HG02840 (cell line): Measurements from ENCODE around the gene ZNRF1.

Experiments used
- ATAC-seq: cut with Tn5 transposase; IDR thresholded peaks from one replicate; pipeline ENCODE4 v1.9.1; 2021; ENCODE audit warnings: mild to moderate bottlenecking, moderate library complexity, moderate number of reproducible peaks; ENCODE audit not compliant: unreplicated experiment, low FRiP score

The ZNRF1 gene

DNA sequence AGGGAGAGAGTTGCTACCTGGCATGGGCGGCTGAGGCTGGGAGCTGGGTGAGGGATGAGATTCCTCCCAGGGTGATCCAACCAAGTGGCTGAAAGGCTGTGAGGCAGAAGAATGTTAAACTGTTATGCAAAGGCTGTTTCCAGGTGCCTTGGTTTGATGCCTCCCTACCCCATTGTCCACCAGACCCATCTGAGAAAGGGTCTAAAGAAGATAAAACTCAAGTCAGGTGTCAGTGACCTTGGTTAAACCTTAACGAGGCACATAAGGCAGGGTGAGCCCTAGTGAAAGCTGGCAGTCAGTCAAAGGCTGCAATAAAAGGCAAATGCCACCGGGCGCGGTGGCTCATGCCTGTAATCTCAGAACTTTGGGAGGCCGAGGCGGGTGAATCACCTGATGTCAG, 94.0 kb downstream of the ZNRF1 start:
- no peak for ATAC-seq

DNA sequence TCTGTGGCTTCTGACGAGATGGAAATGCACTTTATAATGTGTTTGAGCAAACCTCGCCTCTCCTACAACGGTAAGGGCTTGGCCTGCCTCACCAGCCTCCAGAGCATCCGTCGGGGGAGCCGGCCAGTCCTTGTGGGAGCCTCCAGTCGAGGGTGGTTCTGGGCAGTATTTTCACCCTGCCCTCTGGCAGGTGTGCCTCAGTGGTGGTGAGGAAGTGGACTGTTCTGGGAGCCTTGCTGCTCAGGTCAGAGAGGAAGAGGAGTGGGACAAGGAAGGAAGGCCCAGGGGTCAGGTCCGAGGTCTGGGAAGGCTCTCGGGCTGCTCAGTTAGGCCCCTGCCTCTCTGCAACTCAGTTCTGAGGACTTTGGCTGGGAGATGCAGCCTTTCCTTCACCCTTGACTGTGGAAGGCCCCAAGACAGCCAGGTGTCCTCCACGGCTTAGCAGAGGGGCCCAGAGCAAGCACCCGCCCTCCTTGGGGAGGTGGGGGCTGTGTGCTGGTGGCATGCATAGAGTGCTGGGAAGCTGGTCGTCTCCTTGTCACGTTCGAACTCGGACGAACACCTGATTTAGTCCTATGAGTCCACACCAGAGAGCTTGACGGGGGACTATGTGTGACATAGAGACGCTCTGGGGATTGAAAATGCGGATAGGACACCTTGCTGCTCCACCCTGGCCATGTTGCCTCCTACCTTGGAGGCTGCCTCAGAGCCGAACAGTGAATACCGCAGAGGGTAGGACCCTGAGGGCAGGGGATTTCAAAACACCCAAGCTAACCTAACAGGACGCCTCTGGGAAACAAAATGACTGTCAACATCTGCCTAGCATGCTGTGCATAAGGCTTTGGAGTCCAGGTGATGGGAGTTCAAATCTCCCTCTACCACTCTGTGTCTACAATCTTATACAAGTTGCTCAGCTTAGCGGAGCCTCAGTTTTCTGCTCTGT, 95.0 kb downstream of the ZNRF1 start:
- ATAC-seq, result no peak

DNA sequence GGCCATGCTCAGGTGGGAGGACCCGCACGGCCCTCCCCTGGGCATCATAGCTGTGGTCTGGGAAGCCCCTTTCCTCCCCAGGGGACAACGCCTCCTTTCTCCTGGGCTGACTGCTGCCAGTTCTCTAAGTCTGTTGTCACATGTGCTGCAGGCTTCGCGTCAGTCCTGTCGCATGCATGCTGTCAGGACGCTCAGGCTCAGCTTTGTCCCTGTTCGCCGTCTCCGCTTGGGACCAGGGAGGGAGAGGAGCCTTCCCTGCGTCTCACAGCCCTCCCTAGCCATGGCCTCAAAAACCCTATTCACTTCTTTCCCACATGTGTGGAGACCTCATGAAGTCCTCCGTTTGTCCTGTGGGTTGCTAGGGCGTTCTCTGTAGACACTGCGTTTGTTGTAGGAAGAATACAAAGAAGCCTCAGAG, 96.4 kb downstream of the ZNRF1 start:
- no peak for ATAC-seq

- no peak for ATAC-seq
Measured at GRCh38 chr16:75096656-75097055, 97.8 kb downstream of the ZNRF1 start.

DNA sequence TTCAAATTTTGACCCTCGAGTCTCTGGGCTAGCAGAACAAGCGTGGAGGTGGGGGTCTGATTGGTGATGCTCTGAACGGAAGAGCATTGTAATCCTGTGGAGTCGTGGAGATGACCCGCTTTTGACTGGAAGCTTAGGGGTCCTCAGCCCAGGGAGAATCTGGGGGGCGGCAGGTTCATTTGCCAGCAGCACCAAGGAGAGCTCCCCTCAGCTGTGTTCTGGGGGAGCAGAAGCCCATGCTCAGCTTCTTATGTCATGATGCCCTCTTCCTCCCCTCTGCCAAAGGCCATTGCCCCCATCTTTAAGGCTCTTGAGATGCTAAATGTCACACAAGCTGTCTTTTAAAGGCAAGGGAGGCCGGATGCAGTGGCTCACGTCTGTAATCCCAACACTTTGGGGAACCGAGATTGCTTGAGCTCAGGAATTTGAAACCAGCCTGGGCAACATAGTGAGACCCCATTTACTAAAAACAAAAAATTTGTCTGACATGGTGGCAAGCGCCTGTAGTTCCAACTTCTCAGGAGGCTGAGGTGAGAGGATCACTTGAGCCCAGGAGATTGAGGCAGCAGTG, 98.5 kb downstream of the ZNRF1 start:
- no peak for ATAC-seq

DNA sequence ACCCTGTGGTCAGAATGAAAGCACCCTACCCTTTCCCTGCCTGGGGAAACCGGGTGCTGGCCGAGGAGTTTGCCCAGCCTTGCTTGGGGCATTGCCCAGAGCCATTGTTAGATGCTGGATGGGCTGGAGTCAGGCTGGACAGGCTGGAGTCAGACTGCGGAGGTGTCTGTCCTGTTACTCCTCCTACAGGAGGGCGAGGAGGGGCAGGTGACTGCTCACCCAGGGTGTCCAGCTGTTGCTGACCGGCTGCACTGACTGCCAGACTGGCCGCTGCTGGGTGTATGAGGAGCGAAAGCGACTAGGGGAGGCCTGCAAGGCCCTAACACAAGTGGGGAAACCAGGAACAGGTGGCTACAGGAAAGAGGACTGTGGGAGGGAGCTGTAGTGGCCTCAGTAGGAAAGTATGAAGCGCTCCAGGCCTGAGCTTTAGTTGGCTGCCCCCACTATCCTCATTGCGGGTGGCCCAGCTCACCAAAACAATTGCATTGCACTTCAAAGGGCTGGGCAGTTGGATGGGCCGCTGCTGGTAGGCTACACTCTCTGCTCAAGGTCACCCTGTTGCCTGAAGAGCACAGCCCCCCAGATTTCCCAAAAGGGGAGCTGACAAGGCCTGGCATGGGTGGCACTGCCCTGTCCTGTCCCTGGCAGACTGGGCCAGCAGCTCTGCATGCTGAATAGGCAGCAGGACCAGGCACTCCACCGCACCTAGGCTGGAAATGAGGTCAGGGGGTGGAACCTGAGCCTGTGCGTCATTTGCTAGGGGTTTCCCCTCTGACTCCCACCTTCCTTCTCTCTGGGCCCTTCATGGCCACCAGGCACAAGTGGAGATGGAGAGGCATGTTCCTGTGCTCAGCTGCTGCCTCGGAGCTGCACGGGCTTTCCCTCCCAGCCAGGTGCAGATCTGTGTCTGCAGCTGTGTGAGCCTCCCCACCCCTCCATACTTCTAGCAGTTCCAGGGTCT, 99.4 kb downstream of the ZNRF1 start:
- no peak for ATAC-seq

DNA sequence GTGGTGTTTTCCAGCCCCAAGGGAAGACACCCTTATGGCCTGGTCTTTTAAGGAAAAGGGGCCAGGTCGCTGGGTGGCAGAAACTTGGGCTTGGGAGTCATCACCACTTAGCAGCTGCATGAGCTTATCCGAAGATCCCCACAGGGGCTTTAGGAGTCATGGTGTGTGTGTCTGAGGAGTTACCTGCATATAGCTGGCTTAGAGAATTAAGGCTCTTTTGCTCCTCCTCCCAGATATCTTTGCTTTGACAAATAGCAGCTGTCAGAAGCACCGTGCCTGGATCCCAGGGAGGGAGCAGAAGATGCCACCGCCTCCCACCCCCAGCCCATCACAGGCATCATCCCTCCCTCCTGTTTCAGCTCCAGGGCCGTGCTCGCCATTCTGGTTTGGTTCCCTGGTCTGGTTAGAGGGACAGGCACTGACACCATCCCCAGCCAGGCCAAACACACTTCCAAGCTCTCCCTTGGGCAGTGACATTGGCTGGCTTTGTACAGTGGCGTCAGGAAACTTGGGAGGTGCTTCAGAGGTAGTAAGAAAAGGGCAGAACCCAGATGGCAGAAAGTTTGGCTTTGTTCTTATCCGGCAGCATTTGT, 100.3 kb downstream of the ZNRF1 start:
- no peak for ATAC-seq

GRCh38 chr16:75099738-75100602, 101.1 kb downstream of the ZNRF1 start:
- no peak for ATAC-seq

GRCh38 chr16:75100603-75100990, 101.8 kb downstream of the ZNRF1 start:
- no peak for ATAC-seq

- no peak for ATAC-seq
Measured at GRCh38 chr16:75101635-75102034, 102.8 kb downstream of the ZNRF1 start.

DNA sequence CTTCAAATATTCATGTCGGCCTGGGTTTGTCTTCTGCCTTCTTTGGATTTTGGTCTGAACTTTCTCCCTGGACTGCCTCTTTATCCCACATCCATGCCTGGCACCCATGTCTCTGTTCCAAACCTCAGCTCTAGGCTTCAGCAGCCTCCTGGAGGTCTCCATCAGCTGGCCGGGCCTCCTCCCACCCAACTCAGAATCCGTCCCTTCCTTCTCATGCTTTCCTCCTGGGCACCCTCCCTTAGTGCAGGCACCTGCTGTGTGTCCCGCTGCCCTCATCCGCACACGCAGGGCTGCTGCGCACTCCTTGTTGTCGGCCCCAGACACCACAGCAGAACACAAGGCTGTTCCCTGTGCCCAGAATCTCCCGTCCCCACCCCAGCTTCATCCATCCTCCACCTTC, 103.8 kb downstream of the ZNRF1 start:
- no peak for ATAC-seq

GRCh38 chr16:75103994-75104393, 105.2 kb downstream of the ZNRF1 start:
- ATAC-seq, result no peak

DNA sequence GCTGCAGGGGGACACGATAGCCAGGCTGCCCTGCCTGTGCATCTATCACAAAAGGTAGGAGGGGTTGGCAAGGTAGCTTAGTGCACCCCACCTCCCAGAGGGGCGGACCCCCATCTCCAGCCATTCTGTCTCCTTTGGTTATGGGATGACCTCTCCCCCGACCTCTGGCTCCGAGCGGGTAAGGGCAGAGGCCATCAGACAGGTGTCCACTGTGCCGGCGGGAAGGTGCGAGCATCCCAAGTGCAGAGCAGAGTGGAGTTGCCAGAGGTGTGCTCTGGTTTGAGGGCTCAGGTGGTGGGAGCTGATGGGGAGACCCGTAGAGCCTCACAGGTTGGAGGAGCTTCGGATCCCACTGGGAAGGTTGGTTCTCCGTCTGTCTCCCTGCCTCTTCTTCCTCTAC, 106.0 kb downstream of the ZNRF1 start:
- no peak for ATAC-seq

GRCh38 chr16:75105306-75106061, 106.7 kb downstream of the ZNRF1 start:
- ATAC-seq, result no peak

- ATAC-seq, result no peak
Measured at GRCh38 chr16:75106351-75107274, 107.8 kb downstream of the ZNRF1 start.

DNA sequence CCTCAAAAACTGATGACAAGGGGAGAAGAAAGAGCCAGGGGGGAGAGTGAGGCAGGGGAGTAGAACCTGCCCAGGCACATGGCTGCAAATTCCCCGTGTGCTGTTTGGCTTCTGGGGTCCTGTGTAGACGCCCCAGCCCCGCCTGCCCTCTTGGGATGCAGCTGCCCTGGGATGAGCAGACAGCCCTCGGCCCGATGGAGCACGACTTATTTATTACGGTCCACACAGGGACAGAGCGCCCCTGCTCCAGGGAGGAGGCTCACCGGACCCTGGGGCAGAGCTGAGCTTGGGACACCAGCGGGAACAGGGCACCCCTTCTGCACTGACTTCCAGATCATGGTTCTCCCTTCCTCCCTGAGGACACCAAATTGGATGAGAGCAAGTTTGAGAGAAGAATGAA, 108.7 kb downstream of the ZNRF1 start:
- ATAC-seq, result no peak

DNA sequence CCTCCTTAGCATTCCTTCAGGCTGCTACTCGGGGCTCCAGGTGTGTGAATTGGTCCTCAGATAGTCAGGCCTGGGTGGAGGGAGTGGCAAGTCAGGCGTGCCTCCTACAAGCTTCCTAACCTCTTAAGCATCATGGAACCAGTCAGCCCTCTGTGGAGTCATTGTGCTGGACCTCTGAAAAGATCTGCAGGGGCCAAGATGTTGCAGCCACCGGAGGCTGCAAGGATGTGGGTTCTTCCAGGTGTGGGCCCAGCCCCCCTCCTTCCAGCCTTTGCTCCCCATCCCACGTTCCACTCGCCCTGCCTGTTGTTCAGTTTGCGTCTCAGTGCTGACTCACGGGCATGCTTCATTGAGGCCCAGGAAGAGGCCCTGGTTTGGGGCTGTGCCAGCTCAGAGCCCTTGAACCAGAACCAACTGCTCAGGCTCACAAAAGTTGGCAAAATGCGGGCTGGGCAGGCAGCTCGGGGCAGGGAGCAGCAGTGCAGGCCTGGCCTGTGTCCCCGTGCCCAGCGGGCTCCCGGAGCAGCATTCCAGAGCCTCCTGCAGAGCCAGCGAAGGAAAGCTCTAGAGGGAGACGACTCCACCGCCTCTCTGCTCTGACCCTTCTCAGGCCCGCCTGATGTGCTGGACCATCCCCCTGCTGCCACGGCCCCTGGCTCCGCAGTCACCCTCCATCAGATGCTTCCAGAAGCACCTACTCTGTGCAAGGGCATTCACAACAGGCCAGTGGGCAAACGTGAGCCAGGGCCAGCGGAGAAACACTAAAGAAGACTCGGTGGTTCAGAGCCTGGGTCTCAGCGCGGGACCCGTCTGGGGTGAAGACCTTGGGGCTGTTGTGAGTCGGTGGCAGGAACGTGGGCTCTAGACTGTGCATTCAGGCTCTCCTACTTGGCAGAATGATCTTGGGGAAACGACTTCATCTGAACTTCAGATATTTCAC, 110.2 kb downstream of the ZNRF1 start:
- no peak for ATAC-seq
